GM12874 (cell line): ENCODE results near the gene CPTP.

Experiments used
- TF ChIP-seq, protein P1 (sequence below): IDR thresholded peaks from 2 replicates; pipeline ENCODE4 v1.5.1; 2011; ENCODE audit warnings: low read depth, mild to moderate bottlenecking, control low read depth, low read length, moderate library complexity; ENCODE audit not compliant: insufficient read depth

CPTP gene

DNA sequence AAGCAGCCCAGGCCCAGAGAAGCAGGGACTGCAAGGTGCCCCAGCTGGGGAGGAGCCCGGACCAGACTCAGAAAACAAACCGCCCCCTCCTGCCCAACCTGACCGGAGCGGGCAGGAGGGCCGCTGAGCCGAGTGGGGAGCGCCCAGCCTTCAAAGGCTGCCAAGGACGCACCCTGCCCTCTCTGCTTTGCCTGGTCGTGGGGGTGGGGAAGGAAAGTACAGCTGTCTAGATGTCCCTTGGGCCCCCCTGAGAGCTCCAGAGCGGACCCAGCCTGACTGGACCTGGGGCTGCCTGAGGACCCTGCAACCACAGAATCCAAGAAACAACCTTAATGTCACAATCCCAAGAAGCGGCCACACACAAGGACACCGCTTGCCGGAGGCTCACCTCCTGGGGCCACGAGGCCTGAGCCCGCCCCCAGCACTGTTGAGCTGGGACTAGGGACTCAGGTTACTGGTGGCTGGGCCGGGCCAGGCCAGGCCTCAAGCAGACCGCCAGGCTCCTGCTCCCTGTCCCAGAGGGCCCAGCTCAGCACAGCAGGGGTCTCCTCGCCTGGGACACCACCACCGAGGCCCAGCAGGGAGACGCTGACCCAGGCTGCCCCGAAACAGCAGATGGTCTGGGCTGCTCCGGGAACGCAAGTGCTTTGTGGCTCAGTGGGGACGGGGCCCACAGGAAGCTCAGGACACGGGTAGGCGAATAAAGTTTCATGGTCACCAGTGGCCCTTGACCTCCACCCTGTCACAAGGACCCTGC is 23.2 kb downstream of the CPTP start:
- TF ChIP-seq, protein P1, sequence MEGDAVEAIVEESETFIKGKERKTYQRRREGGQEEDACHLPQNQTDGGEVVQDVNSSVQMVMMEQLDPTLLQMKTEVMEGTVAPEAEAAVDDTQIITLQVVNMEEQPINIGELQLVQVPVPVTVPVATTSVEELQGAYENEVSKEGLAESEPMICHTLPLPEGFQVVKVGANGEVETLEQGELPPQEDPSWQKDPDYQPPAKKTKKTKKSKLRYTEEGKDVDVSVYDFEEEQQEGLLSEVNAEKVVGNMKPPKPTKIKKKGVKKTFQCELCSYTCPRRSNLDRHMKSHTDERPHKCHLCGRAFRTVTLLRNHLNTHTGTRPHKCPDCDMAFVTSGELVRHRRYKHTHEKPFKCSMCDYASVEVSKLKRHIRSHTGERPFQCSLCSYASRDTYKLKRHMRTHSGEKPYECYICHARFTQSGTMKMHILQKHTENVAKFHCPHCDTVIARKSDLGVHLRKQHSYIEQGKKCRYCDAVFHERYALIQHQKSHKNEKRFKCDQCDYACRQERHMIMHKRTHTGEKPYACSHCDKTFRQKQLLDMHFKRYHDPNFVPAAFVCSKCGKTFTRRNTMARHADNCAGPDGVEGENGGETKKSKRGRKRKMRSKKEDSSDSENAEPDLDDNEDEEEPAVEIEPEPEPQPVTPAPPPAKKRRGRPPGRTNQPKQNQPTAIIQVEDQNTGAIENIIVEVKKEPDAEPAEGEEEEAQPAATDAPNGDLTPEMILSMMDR: no peak

DNA sequence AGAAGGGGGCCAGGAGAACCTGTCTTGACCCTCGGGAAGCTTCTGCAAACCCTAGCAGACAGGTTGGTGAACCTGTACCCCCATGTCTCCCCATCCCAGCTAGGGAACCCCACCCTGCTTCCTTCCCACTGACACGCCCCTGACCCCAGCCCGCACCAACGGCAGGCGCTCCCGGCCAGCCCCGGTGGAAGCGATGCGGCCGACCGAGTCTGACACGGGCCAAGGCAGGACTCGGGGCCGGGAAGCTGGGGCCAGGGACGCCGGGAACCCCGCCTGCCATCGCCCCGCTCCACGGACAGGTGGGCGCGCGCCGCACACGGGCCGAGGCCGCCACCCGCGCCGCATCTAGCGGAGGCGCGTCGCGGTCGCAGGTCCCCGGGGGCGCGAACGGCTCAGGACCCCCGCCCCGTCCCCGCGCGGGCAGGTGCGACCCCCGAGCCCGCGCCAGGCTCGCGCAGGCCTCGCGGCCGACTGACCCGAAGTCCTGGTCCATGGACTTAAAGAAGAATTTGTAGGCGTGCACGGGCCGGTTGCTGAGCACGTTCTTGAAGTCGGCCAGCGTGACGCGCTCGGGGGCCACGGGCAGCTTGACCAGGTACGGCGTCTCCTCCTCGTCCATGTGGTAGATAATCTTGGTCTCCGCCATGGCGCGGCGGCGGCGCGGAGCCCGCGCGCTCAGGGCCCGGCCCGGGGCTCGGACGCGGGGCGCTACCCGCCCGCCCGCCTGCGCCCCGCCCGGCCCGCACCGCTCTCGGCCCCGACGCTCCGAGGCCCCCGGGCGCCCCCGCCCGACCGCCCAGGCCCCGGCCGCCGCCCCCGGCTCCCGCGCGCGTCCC is 24.0 kb downstream of the CPTP start:
- TF ChIP-seq, protein P1: no peak

DNA sequence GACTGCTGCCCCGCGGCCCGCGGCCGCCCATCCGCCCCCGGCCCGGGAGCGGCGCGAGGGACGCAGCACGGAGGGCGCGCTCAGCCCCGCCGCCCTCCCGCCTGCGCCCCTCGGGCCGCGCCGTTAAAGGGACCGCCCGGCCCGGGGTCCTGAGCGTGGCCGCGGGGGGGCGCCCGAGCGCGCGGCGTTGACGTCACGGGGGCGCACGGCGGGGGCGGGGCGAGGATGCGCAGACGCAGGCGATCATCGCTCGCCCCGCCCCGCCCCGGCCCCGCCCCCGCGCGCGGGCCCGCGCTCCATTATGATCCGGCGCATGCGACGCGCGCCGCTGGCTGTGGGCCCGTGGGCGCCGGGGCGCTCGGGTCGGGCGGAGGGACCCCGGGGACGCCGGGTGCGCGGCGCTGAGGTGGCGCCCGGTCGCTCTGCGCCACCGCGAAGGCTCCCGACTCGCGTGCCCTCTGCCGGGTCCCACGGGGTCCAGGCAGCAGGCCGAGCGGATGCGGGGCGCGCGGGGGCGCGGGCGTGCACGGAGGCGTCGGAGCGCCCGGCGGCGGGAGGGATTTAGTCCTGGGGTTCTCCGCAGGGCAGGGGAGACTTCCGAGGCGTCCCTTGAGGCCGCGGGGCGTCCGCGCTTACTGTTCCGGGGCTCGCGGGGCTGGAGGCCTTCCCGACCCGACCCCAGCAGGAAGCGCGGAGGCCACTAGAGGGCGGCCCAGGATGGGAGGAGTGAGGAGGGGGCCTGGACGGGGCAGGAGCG is 24.8 kb downstream of the CPTP start, which contains the start of gene DVL1:
TSS of gene DVL1 (minus strand) at position 163 of the 757 bp plus-strand sequence. CDS start 353 bp downstream, outside the sequence.
- TF ChIP-seq, protein P1: peak; percentile 66

DNA sequence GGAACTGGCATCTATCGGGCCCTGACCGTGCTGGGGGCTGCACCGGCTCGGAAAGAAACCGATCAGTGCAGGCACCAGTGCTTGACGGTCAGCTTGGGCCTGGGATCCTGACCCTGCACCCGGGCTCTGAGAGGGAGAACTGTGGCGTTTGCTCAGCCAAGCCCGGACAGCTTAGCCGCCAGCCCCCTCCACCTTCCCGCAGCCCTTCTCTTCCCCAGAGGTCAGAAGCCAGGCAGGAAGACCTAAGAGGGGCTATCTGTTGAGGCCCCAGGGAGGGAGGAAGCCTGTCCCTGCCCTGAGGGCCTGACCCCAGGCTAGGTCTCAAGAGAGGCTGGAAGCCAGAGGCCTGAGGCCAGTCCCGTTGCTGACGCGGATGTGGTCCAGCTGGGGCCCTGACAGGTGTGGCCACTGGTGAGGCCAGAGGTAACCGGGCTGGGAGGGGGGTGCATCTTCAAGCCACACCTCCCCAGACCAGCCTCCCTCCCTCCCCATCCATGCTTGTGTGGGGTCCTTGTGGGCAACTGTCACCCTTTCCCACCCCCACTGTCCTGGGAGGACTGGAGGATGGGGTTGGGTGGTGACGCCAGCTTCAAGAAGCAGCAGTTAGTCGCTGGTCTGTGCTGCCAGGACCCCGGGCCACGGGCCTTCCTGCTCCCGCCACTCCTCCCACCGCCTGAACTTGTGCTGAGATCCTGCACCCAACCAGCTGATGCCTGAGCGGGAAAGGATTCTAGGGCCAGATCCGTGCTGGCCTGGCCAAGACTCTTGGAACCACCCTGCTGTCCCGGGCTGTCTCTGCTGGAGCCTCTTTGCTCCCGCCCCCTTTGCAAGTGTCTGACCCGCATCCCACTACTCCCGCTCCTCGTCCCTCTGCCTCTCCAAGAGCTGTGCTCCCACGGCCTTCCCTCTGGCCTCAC is 27.2 kb downstream of the CPTP start:
- TF ChIP-seq, protein P1: no peak

DNA sequence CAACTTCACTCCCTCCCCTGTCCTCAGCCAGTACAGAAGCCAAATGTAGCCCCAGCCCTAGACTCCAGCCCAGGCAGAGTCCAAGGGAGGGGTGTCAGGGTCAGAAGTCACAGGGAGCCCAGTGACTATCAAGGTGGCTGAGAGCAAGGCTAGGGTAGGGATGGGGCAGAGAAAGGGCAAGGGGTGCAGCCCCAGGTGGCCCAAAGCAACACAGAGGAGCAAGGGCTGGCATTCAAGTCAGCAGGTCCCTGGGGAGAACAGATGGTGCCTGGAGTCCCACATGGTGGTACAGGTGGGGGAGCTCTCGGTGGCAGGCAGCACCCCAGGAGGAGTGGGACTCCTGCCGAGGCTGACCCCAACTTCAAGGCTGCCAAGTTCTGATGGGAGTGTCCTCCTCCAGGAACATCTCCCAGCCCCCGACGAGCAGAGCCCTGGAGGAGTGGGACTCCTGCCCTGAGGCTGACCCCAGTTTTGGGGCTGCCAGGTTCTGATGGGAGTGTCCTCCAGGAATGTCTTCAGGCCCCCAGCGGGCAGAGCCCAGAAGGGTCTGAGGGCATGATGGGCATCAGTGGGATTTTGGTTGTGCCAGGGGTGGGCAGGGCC is 28.3 kb downstream of the CPTP start:
- TF ChIP-seq, protein P1: no peak

DNA sequence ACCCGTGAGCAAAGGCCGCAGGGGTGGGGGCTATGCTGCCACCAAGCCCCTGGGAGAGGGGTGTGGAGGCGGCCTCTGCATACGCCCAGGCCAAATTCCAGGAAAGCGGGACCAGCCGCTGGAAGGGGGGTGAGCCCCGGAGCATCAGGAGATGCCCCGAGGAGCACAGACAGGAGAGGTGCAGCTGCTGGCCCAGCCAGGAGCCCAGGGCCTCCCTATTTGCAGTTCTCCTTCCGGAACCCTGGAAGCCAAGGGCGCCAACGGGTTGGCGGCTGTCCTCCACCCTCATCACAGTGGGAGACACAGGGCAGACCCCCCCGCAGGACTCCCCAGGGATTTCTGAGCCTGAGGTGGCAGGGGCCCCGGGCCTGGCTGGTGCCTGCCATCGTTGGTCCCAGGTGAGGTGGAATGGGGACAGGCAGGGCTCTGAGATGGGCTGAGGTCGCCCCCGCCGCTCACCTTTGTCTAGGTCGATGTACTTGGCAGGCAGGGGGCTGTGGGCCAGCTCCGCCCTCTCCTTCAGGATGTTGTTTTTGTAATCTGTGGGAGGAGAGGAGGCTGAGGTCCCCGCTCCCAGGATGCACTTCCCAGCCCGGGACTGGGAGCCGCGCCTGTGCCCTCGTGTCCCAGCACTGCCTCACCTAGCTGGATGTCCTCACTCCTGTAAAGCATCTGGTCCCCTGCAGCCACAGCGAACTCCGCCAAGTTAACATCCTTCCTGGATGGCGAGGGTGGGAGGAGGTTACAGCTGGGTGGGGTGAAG is 29.0 kb downstream of the CPTP start:
- TF ChIP-seq, protein P1: no peak
